HepG2 (cell line): Measurements from ENCODE around the gene TMEFF2. TPM values are rescaled to one million over a fixed set of nuclear protein-coding genes. Genes with fewer than 3 reads are reported as not detected.

Source experiments
- ATAC-seq: fragments of 200-7000 bp; cut with Tn5 transposase; 3 replicates; pipeline ENCODE4 v1.9.1; 2020; ENCODE audit warnings: mild to moderate bottlenecking, moderate library complexity
- BruUV-seq: library from RNA; stranded (reverse); fragments of 400-500 nt; replicated peaks from 2 replicates; lab custom pipeline; 2021; lab: Mats Ljungman, UMichigan
- CTCF ChIA-PET: fragments of 300-600 bp; formaldehyde crosslinking; extraction: SDS; loops from one replicate; lab custom pipeline; 2021; ENCODE audit warnings: low total read pairs, inconsistent platforms, low intra/inter-chr PET ratio; lab: Yijun Ruan, JAX
- POLR2A ChIA-PET: fragments of 350-600 bp; sonication (Branson Sonifier 250); formaldehyde crosslinking; loops from one replicate; lab custom pipeline; 2020; ENCODE audit warnings: antibody characterized with exemption, inconsistent platforms; lab: Yijun Ruan, JAX
- DNase-seq: peaks from one replicate; pipeline ENCODE4 v3.0.0-alpha.2; 2015; ENCODE audit warnings: low spot score
- FAIRE-seq: peaks from 3 replicates; lab custom pipeline; 2011; peaks lifted over from hg19 to GRCh38; lab: Jason Lieb, UNC
- H2AFZ ChIP-seq: one replicate; pipeline ENCODE4 v1.6.1; 2011; ENCODE audit warnings: low read length, inconsistent platforms
- H3K27ac ChIP-seq: fragments of 300-600 bp; 3 replicates; pipeline ENCODE4 v1.8.0; 2011; ENCODE audit warnings: mixed run types, mild to moderate bottlenecking, mixed read lengths, low read length, inconsistent platforms; ENCODE audit not compliant: insufficient read depth; ENCODE audit errors: extremely low read length
- H3K27me3 ChIP-seq, 2 experiments: fragments of 200-600 bp in 1 of 2; 2 replicates in 1 of 2; 3 replicates in 1 of 2; pipeline versions ENCODE4 v1.6.0 to v1.8.0; 2011; ENCODE audit warnings: low read length in 2 of 2, mild to moderate bottlenecking in 2 of 2, moderate library complexity in 2 of 2, inconsistent platforms in 1 of 2; ENCODE audit not compliant: insufficient read depth in 2 of 2, control insufficient read depth in 1 of 2
- H3K36me3 ChIP-seq, 2 experiments: fragments of 200-600 bp in 1 of 2; replicated peaks in 1 of 2; 2 replicates in 1 of 2; 3 replicates in 1 of 2; pipeline versions ENCODE4 v1.5.1 to v1.8.0; 2011; ENCODE audit warnings: low read length in 2 of 2, inconsistent platforms in 1 of 2; ENCODE audit not compliant: insufficient read depth in 2 of 2, control insufficient read depth in 1 of 2
- H3K4me1 ChIP-seq: 2 replicates; pipeline ENCODE4 v1.5.1; 2012; ENCODE audit warnings: low read length, inconsistent platforms; ENCODE audit not compliant: insufficient read depth
- H3K4me2 ChIP-seq: 2 replicates; pipeline ENCODE4 v1.6.0; 2011; ENCODE audit warnings: low read depth, low read length, inconsistent platforms
- H3K4me3 ChIP-seq, 3 experiments: fragments of 200-600 bp in 1 of 3; sonication (generic), shearing (Covaris generic) in 1 of 3; replicated peaks in 1 of 3; 2 replicates each; pipeline ENCODE4 v1.5.1; 2011 to 2016; ENCODE audit warnings: low read length in 3 of 3, inconsistent platforms in 2 of 3, low read depth in 2 of 3, mild to moderate bottlenecking in 2 of 3, control low read depth in 1 of 3, mixed read lengths in 1 of 3; ENCODE audit not compliant: insufficient read depth in 1 of 3
- H3K79me2 ChIP-seq: one replicate; pipeline ENCODE4 v1.6.1; 2011; ENCODE audit warnings: low read length, inconsistent platforms; ENCODE audit not compliant: insufficient read depth
- H3K9ac ChIP-seq: 2 replicates; pipeline ENCODE4 v1.6.0; 2011; ENCODE audit warnings: mild to moderate bottlenecking, low read depth, low read length, inconsistent platforms; ENCODE audit not compliant: insufficient read depth
- H3K9me3 ChIP-seq: 2 replicates; pipeline ENCODE4 v1.5.1; 2012; ENCODE audit warnings: mild to moderate bottlenecking, low read length
- H4K20me1 ChIP-seq: 2 replicates; pipeline ENCODE4 v1.6.0; 2011; ENCODE audit warnings: inconsistent platforms, mild to moderate bottlenecking, low read length, moderate library complexity; ENCODE audit not compliant: insufficient read depth
- CCDC6 ChIP-seq: sonication (generic); formaldehyde crosslinking; IDR thresholded peaks from 2 replicates; pipeline ENCODE4 v1.8.1; 2022; ENCODE audit warnings: mild to moderate bottlenecking, missing genetic modification reagents, moderate library complexity
- NCOA1 ChIP-seq: sonication (generic); formaldehyde crosslinking; IDR thresholded peaks from 2 replicates; pipeline ENCODE4 v1.9.0; 2021; ENCODE audit warnings: missing genetic modification reagents
- TGIF2 ChIP-seq: IDR thresholded peaks from 2 replicates; pipeline ENCODE4 v1.6.1; 2016; ENCODE audit warnings: control low read depth, missing compliant biosample characterization
- ZNF17 ChIP-seq: sonication (generic); formaldehyde crosslinking; IDR thresholded peaks from 2 replicates; pipeline ENCODE4 v1.5.0; 2020; ENCODE audit warnings: mild to moderate bottlenecking, missing genetic modification reagents
- ZNF326 ChIP-seq: sonication (generic); formaldehyde crosslinking; IDR thresholded peaks from 2 replicates; pipeline ENCODE4 v1.4.0; 2020; ENCODE audit warnings: missing genetic modification reagents, borderline replicate concordance
- ZNF362 ChIP-seq: sonication (generic); formaldehyde crosslinking; IDR thresholded peaks from 2 replicates; pipeline ENCODE4 v1.4.0; 2020; ENCODE audit warnings: missing genetic modification reagents, mild to moderate bottlenecking, borderline replicate concordance
- ZNF451 ChIP-seq: sonication (generic); formaldehyde crosslinking; IDR thresholded peaks from 2 replicates; pipeline ENCODE4 v1.5.0; 2020; ENCODE audit warnings: mild to moderate bottlenecking, missing genetic modification reagents
- ZNF557 ChIP-seq: sonication (generic); formaldehyde crosslinking; IDR thresholded peaks from 2 replicates; pipeline ENCODE4 v1.4.0; 2020; ENCODE audit warnings: missing genetic modification reagents
- ZNF644 ChIP-seq: IDR thresholded peaks from 2 replicates; pipeline ENCODE4 v1.6.1; 2016; ENCODE audit warnings: low read depth
- ZNF761 ChIP-seq: sonication (generic); formaldehyde crosslinking; conservative IDR thresholded peaks from 2 replicates; pipeline ENCODE4 v1.4.0; 2020; ENCODE audit warnings: mild to moderate bottlenecking, missing genetic modification reagents
- ZNF773 ChIP-seq: sonication (generic); formaldehyde crosslinking; IDR thresholded peaks from 2 replicates; pipeline ENCODE4 v1.4.0; 2020; ENCODE audit warnings: missing genetic modification reagents, borderline replicate concordance
- ZNF883 ChIP-seq: sonication (generic); formaldehyde crosslinking; IDR thresholded peaks from 2 replicates; pipeline ENCODE4 v1.5.1; 2020; ENCODE audit warnings: mild to moderate bottlenecking, missing genetic modification reagents; ENCODE audit errors: not compliant biosample characterization
- WGBS: methylation state at CpG from one replicate; pipeline ENCODE4 v1.1.6; 2017; ENCODE audit warnings: low lambda C conversion rate; 5-methylcytosine and 5-hydroxymethylcytosine counted together
- in situ Hi-C: cut with HindIII; loops from 2 replicates; pipeline ENCODE4 v1.10.0; 2017; ENCODE audit warnings: low pct_unique_long_range_greater_than_20kb; ENCODE audit not compliant: extremely low pct_ligation_motif_present
- intact Hi-C: fragments of 100-400 bp; cut with micrococcal nuclease; formaldehyde crosslinking; loops from one replicate; pipeline ENCODE4 v1.10.0; 2022; ENCODE audit not compliant: unreplicated experiment
- polyA plus RNA-seq, 8 experiments: library from polyadenylated mRNA; depleted of rRNA in 3 of 8; stranded (reverse) in 7 of 8; unstranded in 1 of 8; fragments of >200 nt; fragmentation: Illumina TruSeq in 4 of 8; extraction: Trizol in 4 of 8; gene quantifications; 2 replicates each; pipeline versions ENCODE4 v1.2.1 to v1.2.3, GENCODE V29; 2011 to 2016; ENCODE audit warnings: low read depth in 4 of 8, missing spikeins in 1 of 8, mixed read lengths in 1 of 8; ENCODE audit not compliant: insufficient read depth in 1 of 8
- total RNA-seq, 5 experiments: library from RNA; depleted of rRNA; stranded (reverse); fragments of >200 nt; fragmentation: Illumina TruSeq; extraction: Trizol; gene quantifications; 2 replicates each; pipeline ENCODE4 v1.2.3, GENCODE V29; 2016; ENCODE audit warnings: low read depth in 1 of 5
- TF ChIP-seq, protein P1 (sequence below), 2 experiments: sonication (generic) in 1 of 2; formaldehyde crosslinking in 1 of 2; IDR thresholded peaks; 2 replicates each; pipeline versions ENCODE4 v1.5.1 to v1.6.1; 2011 to 2020; ENCODE audit warnings: borderline replicate concordance in 1 of 2, low read depth in 1 of 2, low read length in 1 of 2, mild to moderate bottlenecking in 1 of 2, missing genetic modification reagents in 1 of 2, moderate library complexity in 1 of 2
- TF ChIP-seq, protein P2 (sequence below): fragments of 450-650 bp; IDR thresholded peaks from 2 replicates; pipeline ENCODE4 v1.6.1; 2017
- TF ChIP-seq, protein P3 (sequence below): sonication (generic); formaldehyde crosslinking; conservative IDR thresholded peaks from 2 replicates; pipeline ENCODE4 v1.8.1; 2023; ENCODE audit warnings: missing genetic modification reagents
- TF ChIP-seq, protein P4 (sequence below): sonication (generic); formaldehyde crosslinking; conservative IDR thresholded peaks from 2 replicates; pipeline ENCODE4 v1.4.0; 2020; ENCODE audit warnings: missing genetic modification reagents

Gene TMEFF2
- total and polyA plus RNA-seq, 2 of the 13 experiments (the other 11 are each of a cell fraction or from before 2014, with no cell fraction given): not detected

- TF ChIP-seq NCOA1: no peak
- TF ChIP-seq, protein P1, sequence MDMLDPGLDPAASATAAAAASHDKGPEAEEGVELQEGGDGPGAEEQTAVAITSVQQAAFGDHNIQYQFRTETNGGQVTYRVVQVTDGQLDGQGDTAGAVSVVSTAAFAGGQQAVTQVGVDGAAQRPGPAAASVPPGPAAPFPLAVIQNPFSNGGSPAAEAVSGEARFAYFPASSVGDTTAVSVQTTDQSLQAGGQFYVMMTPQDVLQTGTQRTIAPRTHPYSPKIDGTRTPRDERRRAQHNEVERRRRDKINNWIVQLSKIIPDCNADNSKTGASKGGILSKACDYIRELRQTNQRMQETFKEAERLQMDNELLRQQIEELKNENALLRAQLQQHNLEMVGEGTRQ (IDR thresholded peaks at IDR 0.05; ENCODE audit: low read depth, low read length): no peak
- TF ChIP-seq, protein P1 (CRISPR knock-in tag; IDR thresholded peaks at IDR 0.05; ENCODE audit: borderline replicate concordance): no peak
Measured at GRCh38 chr2:191991442-191991841, 203.3 kb downstream of the TMEFF2 start (continued).

GRCh38 chr2:191985740-191986139 is 209.0 kb downstream of the TMEFF2 start:
- Histone ChIP-seq H4K20me1 (no peaks in the 10 kb centered on the region), H2AFZ (no peak overlapping the region), H3K4me1 (no peaks in the 10 kb centered on the region), H3K36me3 (no peaks in the 10 kb centered on the region), H3K9ac (no peak overlapping the region), H3K4me3 (no peak overlapping the region), H3K79me2 (no peaks in the 10 kb centered on the region), H3K27me3 (no peaks in the 10 kb centered on the region), H3K4me2 (no peak overlapping the region), H3K9me3 (no peaks in the 10 kb centered on the region), H3K27ac (no peak overlapping the region)
- whole genome bisulfite sequencing: 44% methylated on average over 2 of the region's 2 CpGs
- ChIA-PET POLR2A (no interaction called here), CTCF (no interaction called here)
- ATAC-seq: no peak
- no peak for FAIRE-seq
- BruUV-seq: no TSS peak
- intact Hi-C loops: no loop called here
- in situ Hi-C loops: no loop called here
- DNase-seq: no peak
- no peak for TF ChIP-seq ZNF326 (CRISPR knock-in tag)
- no peak for TF ChIP-seq ZNF644
- TF ChIP-seq TGIF2: no peak
- TF ChIP-seq, protein P2, sequence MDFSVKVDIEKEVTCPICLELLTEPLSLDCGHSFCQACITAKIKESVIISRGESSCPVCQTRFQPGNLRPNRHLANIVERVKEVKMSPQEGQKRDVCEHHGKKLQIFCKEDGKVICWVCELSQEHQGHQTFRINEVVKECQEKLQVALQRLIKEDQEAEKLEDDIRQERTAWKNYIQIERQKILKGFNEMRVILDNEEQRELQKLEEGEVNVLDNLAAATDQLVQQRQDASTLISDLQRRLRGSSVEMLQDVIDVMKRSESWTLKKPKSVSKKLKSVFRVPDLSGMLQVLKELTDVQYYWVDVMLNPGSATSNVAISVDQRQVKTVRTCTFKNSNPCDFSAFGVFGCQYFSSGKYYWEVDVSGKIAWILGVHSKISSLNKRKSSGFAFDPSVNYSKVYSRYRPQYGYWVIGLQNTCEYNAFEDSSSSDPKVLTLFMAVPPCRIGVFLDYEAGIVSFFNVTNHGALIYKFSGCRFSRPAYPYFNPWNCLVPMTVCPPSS: no peak
- no peak for TF ChIP-seq ZNF773
- TF ChIP-seq ZNF883 (CRISPR knock-in tag): no peak
- no peak for TF ChIP-seq ZNF761 (CRISPR knock-in tag)
- TF ChIP-seq ZNF557 (CRISPR knock-in tag): no peak
- TF ChIP-seq CCDC6: no peak
- TF ChIP-seq ZNF451 (CRISPR knock-in tag): no peak
- no peak for TF ChIP-seq ZNF362
- TF ChIP-seq, protein P3, sequence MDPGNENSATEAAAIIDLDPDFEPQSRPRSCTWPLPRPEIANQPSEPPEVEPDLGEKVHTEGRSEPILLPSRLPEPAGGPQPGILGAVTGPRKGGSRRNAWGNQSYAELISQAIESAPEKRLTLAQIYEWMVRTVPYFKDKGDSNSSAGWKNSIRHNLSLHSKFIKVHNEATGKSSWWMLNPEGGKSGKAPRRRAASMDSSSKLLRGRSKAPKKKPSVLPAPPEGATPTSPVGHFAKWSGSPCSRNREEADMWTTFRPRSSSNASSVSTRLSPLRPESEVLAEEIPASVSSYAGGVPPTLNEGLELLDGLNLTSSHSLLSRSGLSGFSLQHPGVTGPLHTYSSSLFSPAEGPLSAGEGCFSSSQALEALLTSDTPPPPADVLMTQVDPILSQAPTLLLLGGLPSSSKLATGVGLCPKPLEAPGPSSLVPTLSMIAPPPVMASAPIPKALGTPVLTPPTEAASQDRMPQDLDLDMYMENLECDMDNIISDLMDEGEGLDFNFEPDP (CRISPR knock-in tag): no peak
- TF ChIP-seq ZNF17: no peak
- TF ChIP-seq, protein P4, sequence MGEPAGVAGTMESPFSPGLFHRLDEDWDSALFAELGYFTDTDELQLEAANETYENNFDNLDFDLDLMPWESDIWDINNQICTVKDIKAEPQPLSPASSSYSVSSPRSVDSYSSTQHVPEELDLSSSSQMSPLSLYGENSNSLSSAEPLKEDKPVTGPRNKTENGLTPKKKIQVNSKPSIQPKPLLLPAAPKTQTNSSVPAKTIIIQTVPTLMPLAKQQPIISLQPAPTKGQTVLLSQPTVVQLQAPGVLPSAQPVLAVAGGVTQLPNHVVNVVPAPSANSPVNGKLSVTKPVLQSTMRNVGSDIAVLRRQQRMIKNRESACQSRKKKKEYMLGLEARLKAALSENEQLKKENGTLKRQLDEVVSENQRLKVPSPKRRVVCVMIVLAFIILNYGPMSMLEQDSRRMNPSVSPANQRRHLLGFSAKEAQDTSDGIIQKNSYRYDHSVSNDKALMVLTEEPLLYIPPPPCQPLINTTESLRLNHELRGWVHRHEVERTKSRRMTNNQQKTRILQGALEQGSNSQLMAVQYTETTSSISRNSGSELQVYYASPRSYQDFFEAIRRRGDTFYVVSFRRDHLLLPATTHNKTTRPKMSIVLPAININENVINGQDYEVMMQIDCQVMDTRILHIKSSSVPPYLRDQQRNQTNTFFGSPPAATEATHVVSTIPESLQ (CRISPR knock-in tag): no peak
